GM20431 (cell line): ENCODE results near the gene RAP1GAP2.
"Not testable (repeated sequence)": the region's sequence is repeated elsewhere in the genome, so short reads cannot be mapped to it uniquely, and the experiment has no call there.

ENCODE experiments used
- in situ Hi-C: fragments of 300-500 bp; cut with MseI, MboI; formaldehyde crosslinking; loops from one replicate; pipeline ENCODE4 v1.15.0; 2020; ENCODE audit warnings: low sequenced_read_pairs; ENCODE audit not compliant: unreplicated experiment

RAP1GAP2 gene

GRCh38 chr17:2808367-2809335 lies 12.4 kb downstream of the RAP1GAP2 start:
- in situ Hi-C loops, result no loop called here

- in situ Hi-C loops, result no loop called here
Observed at GRCh38 chr17:2809337-2809736, 13.1 kb downstream of the RAP1GAP2 start.

- in situ Hi-C loops, result no loop called here
Observed at GRCh38 chr17:2814049-2814448, 17.8 kb downstream of the RAP1GAP2 start.

GRCh38 chr17:2814481-2815341 lies 18.5 kb downstream of the RAP1GAP2 start:
- in situ Hi-C loops, result no loop called here

GRCh38 chr17:2815781-2816185 lies 19.5 kb downstream of the RAP1GAP2 start:
- in situ Hi-C loops, result no loop called here

GRCh38 chr17:2816688-2817087 lies 20.4 kb downstream of the RAP1GAP2 start:
- in situ Hi-C loops, result no loop called here

- in situ Hi-C loops, result not testable (repeated sequence)
Observed at GRCh38 chr17:2819294-2819693, 23.1 kb downstream of the RAP1GAP2 start.

GRCh38 chr17:2819921-2820501 lies 23.8 kb downstream of the RAP1GAP2 start:
- in situ Hi-C loops, result no loop called here

GRCh38 chr17:2821868-2822267 lies 25.6 kb downstream of the RAP1GAP2 start:
- in situ Hi-C loops, result no loop called here

GRCh38 chr17:2822358-2822757 lies 26.1 kb downstream of the RAP1GAP2 start:
- in situ Hi-C loops, result no loop called here

GRCh38 chr17:2825253-2825970 lies 29.2 kb downstream of the RAP1GAP2 start:
- in situ Hi-C loops, result no loop called here

- in situ Hi-C loops, result no loop called here
Observed at GRCh38 chr17:2828397-2829038, 32.3 kb downstream of the RAP1GAP2 start.

- in situ Hi-C loops, result no loop called here
Observed at GRCh38 chr17:2830678-2831077, 34.4 kb downstream of the RAP1GAP2 start.

- in situ Hi-C loops, result no loop called here
Observed at GRCh38 chr17:2835780-2836179, 39.5 kb downstream of the RAP1GAP2 start.

- in situ Hi-C loops, result no loop called here
Observed at GRCh38 chr17:2837147-2837561, 40.9 kb downstream of the RAP1GAP2 start.

GRCh38 chr17:2841606-2842005 lies 45.4 kb downstream of the RAP1GAP2 start:
- in situ Hi-C loops, result no loop called here

GRCh38 chr17:2842464-2842863 lies 46.2 kb downstream of the RAP1GAP2 start:
- in situ Hi-C loops, result no loop called here

- in situ Hi-C loops, result no loop called here
Observed at GRCh38 chr17:2844416-2844815, 48.2 kb downstream of the RAP1GAP2 start.
